GM19372 (cell line): ENCODE data around the gene XCR1.
"Not testable (repeated sequence)": the region's sequence is repeated elsewhere in the genome, so short reads cannot be mapped to it uniquely, and the experiment has no call there.

Experiments
- ATAC-seq: cut with Tn5 transposase; IDR thresholded peaks from one replicate; pipeline ENCODE4 v1.9.1; 2021; ENCODE audit warnings: mild to moderate bottlenecking, low read depth, moderate library complexity; ENCODE audit not compliant: unreplicated experiment

Gene XCR1

GRCh38 chr3:46046231-46046630 lies 18.9 kb upstream of the XCR1 start:
- not testable (repeated sequence) for ATAC-seq

- ATAC-seq = no peak
Measured at GRCh38 chr3:46038916-46039315, 11.6 kb upstream of the XCR1 start.

- ATAC-seq = not testable (repeated sequence)
Measured at GRCh38 chr3:46038071-46038470, 10.8 kb upstream of the XCR1 start.

GRCh38 chr3:46036191-46036590 lies 8.9 kb upstream of the XCR1 start:
- no peak for ATAC-seq

- ATAC-seq = no peak
Measured at GRCh38 chr3:46031747-46032146, 4.5 kb upstream of the XCR1 start.

- ATAC-seq = no peak
Measured at GRCh38 chr3:46031269-46031668, 4.0 kb upstream of the XCR1 start.

- no peak for ATAC-seq
Measured at GRCh38 chr3:46030626-46031025, 3.3 kb upstream of the XCR1 start.

GRCh38 chr3:46029953-46030543 lies 2.8 kb upstream of the XCR1 start:
- ATAC-seq = no peak

GRCh38 chr3:46027736-46028397 lies 584 bp upstream of the XCR1 start:
- ATAC-seq = no peak

GRCh38 chr3:46025139-46025538 lies 2.1 kb downstream of the XCR1 start:
- no peak for ATAC-seq

GRCh38 chr3:46024131-46024530 lies 3.2 kb downstream of the XCR1 start:
- no peak for ATAC-seq

- no peak for ATAC-seq
Measured at GRCh38 chr3:46022909-46023785, 4.1 kb downstream of the XCR1 start.

GRCh38 chr3:46021516-46021915 lies 5.8 kb downstream of the XCR1 start:
- ATAC-seq = no peak

- ATAC-seq = no peak
Measured at GRCh38 chr3:46020766-46021510, 6.3 kb downstream of the XCR1 start.

GRCh38 chr3:46019707-46020106 lies 7.6 kb downstream of the XCR1 start:
- ATAC-seq = no peak

GRCh38 chr3:46017720-46018119 lies 9.6 kb downstream of the XCR1 start:
- ATAC-seq = no peak

- no peak for ATAC-seq
Measured at GRCh38 chr3:46013316-46014094, 13.8 kb downstream of the XCR1 start.

GRCh38 chr3:46012246-46012645 lies 15.0 kb downstream of the XCR1 start:
- no peak for ATAC-seq

GRCh38 chr3:46010519-46011113 lies 16.7 kb downstream of the XCR1 start:
- no peak for ATAC-seq

GRCh38 chr3:46008058-46008457 lies 19.2 kb downstream of the XCR1 start:
- no peak for ATAC-seq
